Stomach (tissue), 4 donors: ENCODE data around the gene EMCN.

Experiments
- POLR2A ChIP-seq, 4 donors: fragments of 450-650 bp; IDR thresholded peaks; one replicate each; pipeline ENCODE4 v1.6.1; 2016; ENCODE audit warnings: antibody characterized with exemption in 4 of 4, control low read depth in 2 of 4, mild to moderate bottlenecking in 1 of 4, moderate library complexity in 1 of 4
- POLR2AphosphoS5 ChIP-seq, 3 donors: sonication (generic); formaldehyde crosslinking; IDR thresholded peaks; one replicate each; pipeline ENCODE4 v1.6.1; 2016; ENCODE audit warnings: antibody characterized with exemption in 3 of 3
- TF ChIP-seq, protein P1 (sequence below), 7 experiments: fragments of 450-650 bp in 4 of 7; fragments of 200-600 bp in 3 of 7; sonication (generic) in 3 of 7; IDR thresholded peaks; one replicate each; pipeline ENCODE4 v1.5.1; 2016 to 2019; ENCODE audit warnings: antibody characterized with exemption in 7 of 7, control low read depth in 2 of 7, mild to moderate bottlenecking in 1 of 7

DNA sequence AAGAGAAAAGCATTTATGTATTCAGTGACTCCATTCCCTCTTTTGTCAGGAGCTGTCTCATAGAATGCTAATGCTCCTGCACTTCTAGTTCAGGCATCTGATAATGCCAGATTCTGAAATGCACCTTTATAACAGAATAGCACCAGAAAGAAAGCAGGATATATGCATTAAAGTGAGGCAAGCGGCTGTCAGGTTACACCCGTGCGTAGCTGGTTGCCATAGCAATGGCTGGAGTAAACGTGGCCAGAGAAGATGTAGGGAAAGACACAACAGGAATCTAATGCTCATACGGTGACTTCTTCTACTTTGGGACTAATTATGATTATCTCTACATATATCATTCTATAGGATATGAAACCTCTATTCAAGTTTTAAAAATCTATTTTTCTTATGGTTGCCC, 5.9 kb downstream of the EMCN start:
- TF ChIP-seq, protein P1, sequence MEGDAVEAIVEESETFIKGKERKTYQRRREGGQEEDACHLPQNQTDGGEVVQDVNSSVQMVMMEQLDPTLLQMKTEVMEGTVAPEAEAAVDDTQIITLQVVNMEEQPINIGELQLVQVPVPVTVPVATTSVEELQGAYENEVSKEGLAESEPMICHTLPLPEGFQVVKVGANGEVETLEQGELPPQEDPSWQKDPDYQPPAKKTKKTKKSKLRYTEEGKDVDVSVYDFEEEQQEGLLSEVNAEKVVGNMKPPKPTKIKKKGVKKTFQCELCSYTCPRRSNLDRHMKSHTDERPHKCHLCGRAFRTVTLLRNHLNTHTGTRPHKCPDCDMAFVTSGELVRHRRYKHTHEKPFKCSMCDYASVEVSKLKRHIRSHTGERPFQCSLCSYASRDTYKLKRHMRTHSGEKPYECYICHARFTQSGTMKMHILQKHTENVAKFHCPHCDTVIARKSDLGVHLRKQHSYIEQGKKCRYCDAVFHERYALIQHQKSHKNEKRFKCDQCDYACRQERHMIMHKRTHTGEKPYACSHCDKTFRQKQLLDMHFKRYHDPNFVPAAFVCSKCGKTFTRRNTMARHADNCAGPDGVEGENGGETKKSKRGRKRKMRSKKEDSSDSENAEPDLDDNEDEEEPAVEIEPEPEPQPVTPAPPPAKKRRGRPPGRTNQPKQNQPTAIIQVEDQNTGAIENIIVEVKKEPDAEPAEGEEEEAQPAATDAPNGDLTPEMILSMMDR (IDR thresholded peaks at IDR 0.05): no peak
- no peak for TF ChIP-seq POLR2A (IDR thresholded peaks at IDR 0.05)
- no peak for TF ChIP-seq POLR2AphosphoS5 (IDR thresholded peaks at IDR 0.05)
